ENCODE measurements around the gene COL9A3. TPM values are rescaled to one million over a fixed set of nuclear protein-coding genes. Genes with fewer than 3 reads are reported as not detected.

Gene COL9A3
- polyA plus RNA-seq, 1 experiment: 0.98 TPM

- Histone ChIP-seq H3K27me3 (ENCODE audit: control insufficient read depth, insufficient read depth, low read length) (peaks cover 21% of the 10 kb centered on the region), H3K27ac (ENCODE audit: low read depth, low read length) (no peak overlapping the region), H3K4me3 (ENCODE audit: low read depth, low read length) (no peak overlapping the region), H3K9me3 (ENCODE audit: control insufficient read depth, insufficient read depth, low read length) (peaks cover 2% of the 10 kb centered on the region; the same call in 1 of the 2 replicates)
- TF ChIP-seq CTCF (IDR thresholded peaks at IDR 0.05; ENCODE audit: low read depth, low read length): no peak
- POLR2A ChIA-PET: no interaction called here
- no peak for DNase-seq (ENCODE audit: low read depth, low spot score)
- CTCF ChIA-PET: no interaction called here
These were observed 40.7 kb upstream of the COL9A3 start for GRCh38 chr20:62776035-62776691.

- ChIA-PET POLR2A (no interaction called here), CTCF (no interaction called here)
- Histone ChIP-seq H3K9me3 (ENCODE audit: control insufficient read depth, insufficient read depth, low read length) (peaks cover 2% of the 10 kb centered on the region; the same call in 1 of the 2 replicates), H3K27me3 (ENCODE audit: control insufficient read depth, insufficient read depth, low read length) (peaks cover 17% of the 10 kb centered on the region), H3K27ac (ENCODE audit: low read depth, low read length) (no peak overlapping the region), H3K4me3 (ENCODE audit: low read depth, low read length) (no peak overlapping the region)
- TF ChIP-seq CTCF (IDR thresholded peaks at IDR 0.05; ENCODE audit: low read depth, low read length): no peak
- no peak for DNase-seq (ENCODE audit: low read depth, low spot score)
These were observed 39.9 kb upstream of the COL9A3 start for GRCh38 chr20:62776692-62777527.

- ChIA-PET CTCF (no interaction called here), POLR2A (no interaction called here)
- no peak for TF ChIP-seq CTCF (IDR thresholded peaks at IDR 0.05; ENCODE audit: low read depth, low read length)
- Histone ChIP-seq H3K9me3 (ENCODE audit: control insufficient read depth, insufficient read depth, low read length) (peaks cover 2% of the 10 kb centered on the region; the same call in 1 of the 2 replicates), H3K27ac (ENCODE audit: low read depth, low read length) (no peak overlapping the region), H3K4me3 (ENCODE audit: low read depth, low read length) (no peak overlapping the region), H3K27me3 (ENCODE audit: control insufficient read depth, insufficient read depth, low read length) (peaks cover 18% of the 10 kb centered on the region)
- DNase-seq (ENCODE audit: low read depth, low spot score): no peak
These were observed 39.4 kb upstream of the COL9A3 start for GRCh38 chr20:62777528-62777830.

GRCh38 chr20:62778058-62778457 lies 38.8 kb upstream of the COL9A3 start:
- no peak for TF ChIP-seq CTCF (IDR thresholded peaks at IDR 0.05; ENCODE audit: low read depth, low read length)
- Histone ChIP-seq H3K9me3 (ENCODE audit: control insufficient read depth, insufficient read depth, low read length) (peaks cover 2% of the 10 kb centered on the region; the same call in 1 of the 2 replicates), H3K4me3 (ENCODE audit: low read depth, low read length) (no peak overlapping the region), H3K27ac (ENCODE audit: low read depth, low read length) (no peak overlapping the region), H3K27me3 (ENCODE audit: control insufficient read depth, insufficient read depth, low read length) (peaks cover 24% of the 10 kb centered on the region)
- no peak for DNase-seq (ENCODE audit: low read depth, low spot score)
- ChIA-PET POLR2A (no interaction called here), CTCF (no interaction called here)
